Endometrial microvascular endothelial cells (primary cell): ENCODE data around the gene PQBP1. TPM values are rescaled to one million over a fixed set of nuclear protein-coding genes. Genes with fewer than 3 reads are reported as not detected.

Source experiments
- in situ Hi-C: cut with HindIII; loops from 2 replicates; pipeline ENCODE4 v1.10.0; 2017; ENCODE audit warnings: low sequenced_read_pairs, low pct_unique_long_range_greater_than_20kb; ENCODE audit errors: inconsistent ontology term
- total RNA-seq: library from RNA; depleted of rRNA; stranded (reverse); fragments of >200 nt; gene quantifications from one replicate; pipeline ENCODE4 v1.2.3, GENCODE V29; 2015; ENCODE audit errors: inconsistent ontology term

The PQBP1 gene
- total RNA-seq, 1 donor from 2014 or later = 68.3 TPM

DNA sequence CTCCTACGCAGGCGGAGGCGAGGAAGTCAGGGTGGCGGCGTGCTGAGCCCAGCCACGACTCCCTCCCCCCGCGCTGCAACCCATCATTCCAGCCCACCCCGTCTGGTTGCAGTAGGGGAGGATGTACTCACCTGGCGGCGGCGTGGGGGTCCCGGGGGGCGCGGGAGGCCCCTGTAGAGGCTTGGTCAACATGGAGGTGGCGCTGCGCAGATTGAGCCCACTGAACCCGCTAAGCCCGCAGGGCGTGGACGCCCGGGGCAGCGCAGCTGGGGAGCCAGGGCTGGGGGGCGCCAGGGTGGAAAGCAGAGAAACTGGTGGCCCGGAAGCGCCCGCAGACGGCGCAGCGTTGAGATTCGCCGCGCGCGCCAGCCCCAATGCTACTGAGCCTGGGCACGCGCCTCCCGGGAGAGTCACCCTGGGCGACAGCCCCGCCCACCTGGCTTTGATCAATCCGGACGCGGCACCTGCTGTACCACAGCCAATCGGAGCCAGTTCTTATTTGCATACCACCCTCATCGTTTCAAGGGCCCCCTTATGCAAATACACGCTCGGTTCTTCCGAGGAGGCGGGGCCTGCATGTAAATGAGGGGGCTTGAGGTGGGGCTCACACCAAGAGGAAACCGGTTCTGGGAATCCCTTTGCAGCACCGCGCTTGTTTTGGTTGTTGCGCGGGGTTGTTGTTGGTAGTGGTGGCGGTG lies 21.1 kb downstream of the PQBP1 start, which contains the start of gene PIM2:
Gene PIM2, minus strand, starts transcription at position 382 of the 698 bp plus-strand sequence. Its CDS starts 190 bp downstream, at position 192.
- in situ Hi-C loops = no loop called here

DNA sequence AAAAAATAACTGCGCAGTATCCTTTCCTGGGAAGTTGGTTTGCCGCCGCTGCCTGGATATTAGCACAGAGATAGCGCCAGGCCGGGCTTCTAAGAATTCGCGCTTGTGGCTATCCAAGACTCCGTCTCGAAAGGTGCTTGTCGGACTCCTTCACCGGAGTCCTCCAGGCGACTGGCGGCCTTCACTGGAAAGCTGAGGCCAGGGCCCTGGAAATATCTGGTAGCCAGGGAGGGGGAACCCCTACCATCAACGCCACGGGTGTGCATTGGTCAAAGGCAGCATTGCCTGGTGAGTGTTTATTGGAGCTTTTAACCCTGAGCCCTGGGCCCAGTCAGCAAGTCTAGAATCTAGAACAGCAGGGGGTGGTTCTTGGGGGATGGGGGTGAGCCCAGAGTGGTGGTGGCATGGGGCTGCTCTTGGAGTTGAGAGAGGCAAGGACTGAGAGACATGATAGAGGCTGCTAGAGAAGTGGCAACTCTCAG lies 21.7 kb downstream of the PQBP1 start:
- in situ Hi-C loops = no loop called here

- in situ Hi-C loops = no loop called here
Observed at GRCh38 chrX:48919947-48920717, 22.4 kb downstream of the PQBP1 start.

DNA sequence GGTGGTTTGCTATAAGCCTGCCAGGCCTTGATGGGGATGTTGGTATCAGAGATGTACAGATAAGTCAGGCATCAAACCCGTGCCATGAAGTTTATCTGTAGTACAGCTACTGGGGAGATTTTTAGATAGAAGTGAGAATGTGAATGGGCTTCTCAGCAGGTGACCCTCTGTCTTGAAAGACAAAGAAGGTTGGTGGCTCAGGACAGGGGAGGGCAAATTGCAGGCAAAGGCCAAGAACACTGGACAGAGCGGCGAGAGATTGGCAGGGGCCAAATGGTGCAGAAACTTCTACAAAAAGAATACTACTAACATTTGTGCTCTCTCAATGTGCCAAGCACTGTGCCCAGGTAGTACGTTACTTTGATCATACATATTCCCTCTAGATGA lies 23.0 kb downstream of the PQBP1 start:
- in situ Hi-C loops = no loop called here

DNA sequence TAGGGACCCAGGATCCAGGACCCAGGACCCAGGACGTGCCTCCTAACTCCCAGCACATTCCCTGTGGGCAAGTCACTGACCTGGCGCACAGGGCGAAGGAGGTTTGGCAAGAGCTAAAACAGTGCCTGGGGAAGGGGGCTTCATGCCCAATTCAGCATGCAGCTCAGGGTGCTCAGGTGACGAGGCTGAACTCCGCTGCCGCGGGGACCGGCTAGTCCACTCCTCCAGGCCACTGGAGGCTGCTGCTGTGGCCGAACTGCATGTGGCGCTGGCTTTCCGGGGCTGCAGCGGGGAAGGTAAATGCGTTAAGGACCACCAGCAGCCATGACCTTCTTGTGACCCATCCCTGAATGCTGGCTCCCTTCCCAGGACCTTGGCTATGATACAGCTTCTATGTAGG lies 26.0 kb downstream of the PQBP1 start:
- in situ Hi-C loops = no loop called here

DNA sequence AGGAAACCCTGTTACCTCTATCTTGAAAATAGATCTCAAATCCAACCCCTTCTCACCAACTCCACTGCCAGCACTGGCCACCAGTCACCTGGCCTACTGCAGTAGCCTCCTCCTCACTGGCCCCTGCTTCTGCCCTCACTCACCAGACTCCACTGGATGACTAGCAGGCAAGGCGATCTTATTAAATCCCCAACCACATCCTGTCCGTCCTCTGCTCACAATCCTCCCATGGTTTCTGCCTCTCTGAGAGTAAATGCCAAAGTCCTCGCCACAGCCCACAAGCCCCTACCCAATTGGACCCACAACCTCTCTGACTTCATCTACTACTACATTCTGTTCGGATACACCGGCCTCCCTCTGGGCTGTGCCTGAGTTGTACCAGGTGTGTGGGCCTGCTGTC lies 26.5 kb downstream of the PQBP1 start:
- in situ Hi-C loops = no loop called here

DNA sequence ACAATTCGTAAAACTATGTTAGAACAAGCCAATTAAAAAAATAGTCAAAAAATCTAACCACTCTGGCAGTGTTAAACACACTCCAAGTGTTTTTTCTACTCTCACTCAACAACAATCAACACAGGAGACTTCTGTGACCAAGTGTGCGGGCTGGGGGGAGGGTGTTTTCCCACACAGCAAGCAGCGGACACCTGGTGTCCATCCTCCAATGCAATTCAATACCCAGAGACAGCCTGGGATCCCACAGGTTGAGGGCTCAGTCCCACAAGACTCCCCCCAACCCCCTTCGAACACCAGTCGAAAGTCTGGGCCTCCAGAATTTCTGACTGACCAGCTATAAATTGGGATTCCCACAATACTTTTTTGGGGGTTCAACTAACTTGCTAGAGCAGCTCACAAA lies 29.4 kb downstream of the PQBP1 start:
- in situ Hi-C loops = no loop called here

DNA sequence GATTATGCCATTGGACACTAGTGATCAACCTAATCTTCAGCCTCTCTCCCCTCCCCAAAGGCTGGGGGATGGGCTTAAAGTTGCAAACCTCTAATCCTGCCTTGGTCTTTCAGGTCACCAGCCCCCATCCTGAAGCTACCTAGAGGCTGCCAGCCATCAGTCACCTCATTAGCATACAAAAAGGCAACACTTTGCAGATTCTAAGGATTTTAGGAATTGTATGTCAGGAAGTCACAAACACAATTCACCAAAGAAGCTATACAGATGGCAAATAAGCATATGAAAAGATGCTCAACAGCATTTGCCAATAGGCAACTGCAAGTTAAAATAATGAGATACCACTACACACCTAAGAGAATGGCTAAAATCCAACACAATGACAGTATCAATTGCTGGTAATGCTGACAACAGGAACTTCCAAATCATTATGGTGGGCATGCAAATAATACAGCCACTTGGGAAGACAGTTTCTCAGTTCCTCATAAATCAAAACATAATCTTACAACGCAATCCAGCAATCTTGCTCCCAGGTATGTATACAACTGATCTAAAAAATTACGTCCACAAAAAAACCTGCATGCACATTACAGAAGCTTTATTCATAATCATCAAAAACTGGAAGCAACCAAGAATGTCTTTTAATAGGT lies 30.1 kb downstream of the PQBP1 start:
- in situ Hi-C loops = no loop called here

DNA sequence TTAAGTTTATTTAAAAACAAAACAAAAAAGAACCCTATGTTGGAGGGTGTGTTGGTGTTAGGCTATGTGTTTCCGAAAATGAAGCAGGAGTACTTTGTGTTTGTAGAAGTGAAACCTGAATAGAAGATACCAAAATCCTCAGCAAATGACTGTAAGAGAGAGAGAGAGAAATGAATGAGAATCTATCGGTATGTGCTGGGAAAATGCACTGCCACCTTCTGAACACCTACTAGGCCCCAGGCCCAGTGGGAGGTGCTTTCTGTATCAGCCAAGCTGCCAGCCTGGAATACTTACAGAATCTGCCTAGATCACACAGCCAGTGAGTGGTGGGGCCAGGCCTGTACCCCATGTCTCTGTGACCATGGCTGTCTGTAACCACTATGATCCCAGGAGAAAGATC lies 36.0 kb downstream of the PQBP1 start:
- in situ Hi-C loops = no loop called here

- in situ Hi-C loops = no loop called here
Observed at GRCh38 chrX:48934581-48935300, 37.0 kb downstream of the PQBP1 start.

GRCh38 chrX:48935301-48935670 lies 37.6 kb downstream of the PQBP1 start:
- in situ Hi-C loops = no loop called here

DNA sequence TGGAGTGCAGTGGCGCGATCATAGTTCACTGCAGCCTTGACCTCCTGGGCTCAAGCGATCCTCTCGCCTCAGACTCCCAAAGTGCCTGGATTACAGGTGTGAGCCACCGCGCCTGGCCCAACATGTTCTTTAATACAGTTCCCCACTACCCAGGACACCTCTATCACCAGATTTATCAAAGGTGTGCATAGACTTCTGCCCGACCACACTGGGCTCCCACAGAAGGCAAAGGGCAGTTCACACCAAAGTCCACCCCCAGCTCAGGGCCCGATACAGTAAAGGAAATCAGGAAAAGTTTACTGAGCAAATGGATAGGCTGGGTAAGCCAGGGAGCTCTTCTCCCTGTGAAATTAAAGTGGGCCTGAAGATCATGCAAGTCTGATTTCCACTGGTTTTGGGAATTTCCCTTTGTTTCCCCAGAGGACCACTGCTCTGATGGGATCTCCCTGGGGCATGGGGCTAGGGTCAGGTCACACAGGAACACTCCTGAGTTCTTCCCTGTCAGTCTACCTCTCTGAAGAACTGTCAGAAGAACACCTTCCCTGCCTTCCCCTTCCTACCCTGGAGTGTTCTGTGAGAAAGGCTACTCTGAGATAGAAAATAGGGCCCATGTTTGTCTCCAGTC lies 38.8 kb downstream of the PQBP1 start:
- in situ Hi-C loops = no loop called here

- in situ Hi-C loops = no loop called here
Observed at GRCh38 chrX:48937054-48937907, 39.6 kb downstream of the PQBP1 start.

DNA sequence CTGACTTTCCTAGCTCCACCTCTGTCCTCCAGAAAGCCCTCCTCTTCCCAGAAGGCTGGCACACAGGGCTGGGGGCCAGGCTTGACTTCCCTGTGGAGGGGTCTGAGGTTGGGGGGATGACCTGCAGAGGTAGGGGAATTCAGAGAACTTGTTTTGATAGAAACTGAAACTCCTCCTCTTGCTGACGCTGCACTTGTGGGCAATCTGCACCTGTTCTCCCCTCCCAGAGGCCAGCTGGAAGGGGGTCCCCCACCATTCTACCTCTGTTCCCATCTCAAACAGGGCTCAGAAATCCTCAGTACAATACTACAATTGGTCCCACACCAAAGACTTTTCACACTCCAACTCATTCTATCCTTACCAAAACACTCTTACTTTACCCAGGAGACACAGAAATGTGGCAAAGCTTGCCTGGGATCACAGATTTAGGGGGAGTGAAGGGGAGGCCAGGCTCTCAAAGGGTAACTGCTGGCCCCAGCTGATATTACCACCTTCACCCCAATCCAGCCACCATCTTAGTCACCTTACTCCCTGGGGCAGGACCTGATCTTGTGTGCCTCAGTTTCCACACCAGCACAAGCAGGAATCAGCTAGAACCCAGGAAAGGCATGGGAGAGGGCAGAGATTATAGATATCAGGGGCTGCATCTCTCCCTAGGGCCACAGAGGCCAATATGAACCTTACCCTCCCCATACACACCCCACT lies 41.1 kb downstream of the PQBP1 start:
- in situ Hi-C loops = no loop called here

DNA sequence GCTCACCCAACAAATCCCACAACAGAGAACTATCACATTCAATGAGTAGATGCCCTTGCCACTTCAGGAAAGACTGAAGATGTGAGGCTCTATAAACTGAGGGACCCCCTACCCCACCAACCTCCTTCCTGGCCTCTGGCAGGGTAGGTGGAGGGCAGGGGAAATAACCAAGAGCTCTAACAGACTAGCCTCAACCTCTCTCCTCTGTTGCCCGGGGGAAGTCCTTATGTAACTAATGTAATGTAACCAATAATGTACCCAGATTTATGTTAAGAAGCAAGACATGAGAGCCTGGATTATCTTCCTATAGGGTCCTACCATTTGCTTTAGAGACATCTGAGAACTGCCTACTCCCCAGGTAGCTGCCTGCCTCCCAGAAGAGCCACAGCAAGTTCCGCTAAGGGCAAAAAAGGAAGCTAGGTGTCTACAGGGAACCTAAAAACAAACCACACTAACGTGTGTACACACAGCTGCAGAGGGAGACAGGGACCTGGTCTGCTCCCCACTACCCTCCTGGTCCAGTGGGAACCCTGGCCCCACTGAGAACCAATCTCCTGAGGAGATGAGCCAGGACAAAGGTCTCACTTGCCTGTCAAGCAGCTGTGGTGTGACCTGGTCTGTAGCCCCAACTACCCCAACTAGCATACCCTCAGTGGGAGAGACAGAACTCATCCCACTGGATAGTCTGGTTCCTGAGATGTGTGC lies 41.9 kb downstream of the PQBP1 start:
- in situ Hi-C loops = no loop called here

DNA sequence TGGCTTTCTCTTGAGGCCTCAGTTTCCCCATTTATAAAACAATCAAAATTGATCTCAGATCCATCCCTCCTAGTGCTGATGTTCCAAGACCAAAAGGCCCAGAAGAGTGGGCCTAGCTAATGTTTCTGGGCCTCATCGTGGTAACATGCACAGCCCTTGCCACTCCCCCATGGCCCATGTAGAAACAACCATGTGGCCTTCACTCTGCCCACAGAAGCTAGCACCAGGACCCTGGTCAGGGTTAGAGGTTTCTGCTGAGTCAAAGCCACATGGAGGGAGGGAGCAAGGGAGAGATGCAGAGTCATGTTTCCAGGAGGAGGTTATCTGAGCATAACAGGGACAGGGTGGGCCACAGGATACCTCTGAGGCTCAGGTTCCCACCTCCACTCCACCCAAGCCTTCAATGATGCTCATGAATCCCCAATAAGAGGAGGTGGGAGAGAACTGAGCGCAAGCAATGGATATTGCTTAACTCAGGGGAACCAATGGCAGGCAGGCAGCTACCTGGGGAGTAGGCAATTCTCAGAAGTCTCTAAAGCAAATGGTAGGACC lies 42.8 kb downstream of the PQBP1 start:
- in situ Hi-C loops = no loop called here

- in situ Hi-C loops = no loop called here
Observed at GRCh38 chrX:48942895-48943294, 45.2 kb downstream of the PQBP1 start.
